ENCODE data around the gene IQGAP1.

- TF ChIP-seq CTCF (IDR thresholded peaks at IDR 0.05; ENCODE audit: low read depth, low read length, missing input control) (no peak), ZBTB33 (IDR thresholded peaks at IDR 0.05) (no peak), RAD21 (IDR thresholded peaks at IDR 0.05) (no peak), SP1 (IDR thresholded peaks at IDR 0.05) (no peak), MAX (IDR thresholded peaks at IDR 0.05) (no peak), ATF3 (IDR thresholded peaks at IDR 0.05) (no peak), REST (IDR thresholded peaks at IDR 0.05) (no peak), YY1 (IDR thresholded peaks at IDR 0.05) (no peak)
Measured at GRCh38 chr15:90425726-90426346, 37.8 kb downstream of the IQGAP1 start.

Measured in liver (tissue), 3 donors.